Activated CD8-positive, alpha-beta T cell treated with anti-CD3 and anti-CD28 coated beads for 36 hours (primary cell): ENCODE data around the gene CCDC33. TPM values are rescaled to one million over a fixed set of nuclear protein-coding genes. Genes with fewer than 3 reads are reported as not detected.

Experiments used
- ATAC-seq: fragments of 200-7000 bp; cut with Tn5 transposase; one replicate; pipeline ENCODE4 v1.10.0; 2021; ENCODE audit warnings: mild to moderate bottlenecking, moderate library complexity
- CTCF ChIA-PET: fragments of 350-600 bp; sonication (Branson Sonifier 250); formaldehyde crosslinking; loops from one replicate; lab custom pipeline; 2021; ENCODE audit warnings: antibody characterized with exemption; lab: Charles Lee
- POLR2A ChIA-PET: fragments of 350-600 bp; sonication (Branson Sonifier 250); formaldehyde crosslinking; loops from one replicate; lab custom pipeline; 2021; ENCODE audit warnings: antibody characterized with exemption; lab: Charles Lee
- DNase-seq: peaks from one replicate; pipeline ENCODE4 v3.0.0-alpha.2; 2020
- H3K27ac Mint-ChIP-seq: one replicate; pipeline ENCODE4 v1.8.0; 2021; ENCODE audit warnings: mild to moderate bottlenecking, mixed read lengths
- H3K27me3 Mint-ChIP-seq: one replicate; pipeline ENCODE4 v1.8.0; 2021; ENCODE audit warnings: mixed read lengths
- H3K36me3 Mint-ChIP-seq: one replicate; pipeline ENCODE4 v1.8.0; 2021; ENCODE audit warnings: low read depth, mixed read lengths
- H3K4me1 Mint-ChIP-seq: one replicate; pipeline ENCODE4 v1.8.0; 2021; ENCODE audit warnings: low read depth, mixed read lengths
- H3K4me3 Mint-ChIP-seq: one replicate; pipeline ENCODE4 v1.8.0; 2021; ENCODE audit warnings: mild to moderate bottlenecking, moderate library complexity, mixed read lengths
- H3K9me3 Mint-ChIP-seq: one replicate; pipeline ENCODE4 v1.8.0; 2021; ENCODE audit warnings: mixed read lengths
- intact Hi-C: fragments of 100-400 bp; cut with micrococcal nuclease; formaldehyde crosslinking; loops from one replicate; pipeline ENCODE4 v1.10.0; 2022
- total RNA-seq, 2 experiments: library from RNA; stranded (reverse); gene quantifications; one replicate each; pipeline ENCODE4 v1.2.3, GENCODE V29; 2021
- TF ChIP-seq, protein P1 (sequence below): fragments of 200-600 bp; IDR thresholded peaks from one replicate; pipeline ENCODE4 v1.8.0; 2022; ENCODE audit warnings: antibody characterized with exemption, mild to moderate bottlenecking

CCDC33 gene
- total RNA-seq, 2 experiments from 2014 or later, result 0.16 to 0.38 TPM

DNA sequence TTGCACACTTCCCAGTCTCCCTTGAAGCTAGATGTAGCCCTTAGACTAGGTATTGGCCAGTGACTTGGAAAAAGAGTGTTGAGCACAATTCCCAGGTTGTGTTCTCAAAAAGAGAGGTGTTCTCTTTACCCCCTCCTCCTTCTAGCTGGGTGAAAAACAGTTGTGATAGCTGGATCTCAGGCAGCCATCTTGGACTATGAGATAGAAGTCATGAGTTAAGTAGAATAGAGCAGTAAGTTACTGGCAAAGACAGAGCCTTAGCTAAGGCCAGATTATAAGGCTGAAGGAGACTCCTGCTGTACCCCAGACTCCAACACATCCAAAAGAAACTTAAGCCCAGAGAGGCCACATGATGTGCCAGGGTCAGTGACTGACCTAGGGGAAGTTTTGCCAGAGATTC lies 25.4 kb upstream of the CCDC33 start:
- intact Hi-C loops, result no loop called here
- ChIA-PET CTCF (no interaction called here), POLR2A (no interaction called here)
- no peak for DNase-seq
- Mint-ChIP-seq H3K27me3 (peaks cover 2% of the 10 kb centered on the region), H3K4me1 (no peaks in the 10 kb centered on the region), H3K36me3 (no peaks in the 10 kb centered on the region), H3K27ac (no peak overlapping the region), H3K9me3 (no peaks in the 10 kb centered on the region), H3K4me3 (no peak overlapping the region)
- ATAC-seq, result no peak
- TF ChIP-seq, protein P1, sequence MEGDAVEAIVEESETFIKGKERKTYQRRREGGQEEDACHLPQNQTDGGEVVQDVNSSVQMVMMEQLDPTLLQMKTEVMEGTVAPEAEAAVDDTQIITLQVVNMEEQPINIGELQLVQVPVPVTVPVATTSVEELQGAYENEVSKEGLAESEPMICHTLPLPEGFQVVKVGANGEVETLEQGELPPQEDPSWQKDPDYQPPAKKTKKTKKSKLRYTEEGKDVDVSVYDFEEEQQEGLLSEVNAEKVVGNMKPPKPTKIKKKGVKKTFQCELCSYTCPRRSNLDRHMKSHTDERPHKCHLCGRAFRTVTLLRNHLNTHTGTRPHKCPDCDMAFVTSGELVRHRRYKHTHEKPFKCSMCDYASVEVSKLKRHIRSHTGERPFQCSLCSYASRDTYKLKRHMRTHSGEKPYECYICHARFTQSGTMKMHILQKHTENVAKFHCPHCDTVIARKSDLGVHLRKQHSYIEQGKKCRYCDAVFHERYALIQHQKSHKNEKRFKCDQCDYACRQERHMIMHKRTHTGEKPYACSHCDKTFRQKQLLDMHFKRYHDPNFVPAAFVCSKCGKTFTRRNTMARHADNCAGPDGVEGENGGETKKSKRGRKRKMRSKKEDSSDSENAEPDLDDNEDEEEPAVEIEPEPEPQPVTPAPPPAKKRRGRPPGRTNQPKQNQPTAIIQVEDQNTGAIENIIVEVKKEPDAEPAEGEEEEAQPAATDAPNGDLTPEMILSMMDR, result no peak

DNA sequence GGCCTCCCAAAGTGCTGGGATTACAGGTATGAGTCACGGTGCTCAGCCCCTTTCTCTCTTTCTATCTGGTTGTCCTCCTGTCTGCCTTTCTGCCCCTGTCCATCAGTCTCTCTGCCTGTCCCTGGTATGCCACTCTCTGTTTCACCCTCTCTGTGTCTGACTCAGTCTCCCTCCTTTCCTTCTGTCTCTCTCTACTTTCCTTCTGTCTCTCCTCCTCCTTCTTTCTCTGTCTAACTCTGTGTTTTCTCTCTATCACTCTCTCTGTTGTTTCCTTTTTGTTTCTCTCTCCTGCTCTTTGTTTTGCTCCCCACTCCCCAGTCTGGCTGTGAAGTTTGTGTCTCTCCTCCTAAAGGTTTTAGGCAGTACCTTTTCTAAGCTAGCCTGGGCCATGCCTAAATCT lies 24.5 kb upstream of the CCDC33 start:
- TF ChIP-seq, protein P1, result no peak
- intact Hi-C loops, result no loop called here
- H3K4me3 Mint-ChIP-seq, result no peak overlapping the region

DNA sequence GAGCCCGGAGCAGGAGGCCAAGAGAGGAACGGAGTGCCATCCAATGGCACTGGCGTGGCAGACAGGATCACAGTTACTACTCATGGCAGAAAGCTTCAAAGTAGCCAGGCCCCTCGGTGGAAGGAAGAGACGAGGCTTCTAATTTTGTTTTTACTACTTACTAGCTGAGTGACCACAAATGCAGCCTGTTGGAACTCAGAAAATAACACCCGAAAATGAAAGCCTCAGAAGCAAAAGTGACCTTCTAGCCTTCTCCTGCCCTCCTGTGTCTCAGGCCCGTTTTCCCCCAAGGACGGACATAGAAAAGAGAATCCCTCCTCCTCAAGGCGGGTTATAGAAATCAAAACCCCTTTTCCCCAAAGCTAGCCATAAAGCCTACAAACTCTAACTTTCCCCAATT lies 23.6 kb upstream of the CCDC33 start:
- H3K27me3 Mint-ChIP-seq, result peaks cover 1% of the 10 kb centered on the region
- no peak for DNase-seq
- ChIA-PET CTCF (no interaction called here), POLR2A (no interaction called here)
- H3K9me3 Mint-ChIP-seq, result no peaks in the 10 kb centered on the region
- no peaks in the 10 kb centered on the region for H3K4me1 Mint-ChIP-seq
- no peak overlapping the region for H3K4me3 Mint-ChIP-seq
- no peak for ATAC-seq
- no peak overlapping the region for H3K27ac Mint-ChIP-seq
- intact Hi-C loops, result no loop called here
- TF ChIP-seq, protein P1, result no peak
- no peaks in the 10 kb centered on the region for H3K36me3 Mint-ChIP-seq

More for the DNA sequence above, 24.5 kb upstream of the CCDC33 start:
- no peaks in the 10 kb centered on the region for H3K4me1 Mint-ChIP-seq
- peaks cover 2% of the 10 kb centered on the region for H3K27me3 Mint-ChIP-seq
- DNase-seq (no peak), ATAC-seq (no peak)
- no peaks in the 10 kb centered on the region for H3K36me3 Mint-ChIP-seq
- no peak overlapping the region for H3K27ac Mint-ChIP-seq
- POLR2A ChIA-PET, result no interaction called here
- H3K9me3 Mint-ChIP-seq, result no peaks in the 10 kb centered on the region
- CTCF ChIA-PET, result no interaction called here

DNA sequence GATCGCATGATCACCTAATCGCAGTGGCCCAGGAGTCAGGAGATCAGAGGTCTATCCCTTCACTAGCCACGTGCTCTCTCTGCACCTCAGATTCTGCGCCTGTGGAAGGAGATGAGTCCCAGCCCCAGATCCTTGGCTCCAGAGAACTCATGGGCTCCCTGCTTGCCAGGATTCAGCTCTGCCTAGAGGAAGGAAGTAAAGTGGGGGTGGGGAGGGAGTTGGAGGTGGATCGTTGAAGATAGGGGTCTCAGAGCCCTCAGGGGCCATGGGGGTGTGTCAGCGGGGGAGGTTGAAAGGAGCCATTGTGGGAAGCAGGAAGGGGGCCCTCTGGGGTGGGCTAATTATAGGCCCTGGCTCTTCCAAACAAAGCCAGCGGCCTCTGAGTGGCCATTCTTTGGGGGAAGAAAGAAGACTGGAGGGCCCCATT lies 22.3 kb upstream of the CCDC33 start:
- Mint-ChIP-seq H3K27ac (no peak overlapping the region), H3K36me3 (no peaks in the 10 kb centered on the region), H3K27me3 (peaks cover 1% of the 10 kb centered on the region), H3K4me1 (no peaks in the 10 kb centered on the region), H3K4me3 (no peak overlapping the region), H3K9me3 (no peaks in the 10 kb centered on the region)
- DNase-seq (no peak), ATAC-seq (no peak)
- ChIA-PET POLR2A (no interaction called here), CTCF (no interaction called here)
- intact Hi-C loops, result no loop called here
- TF ChIP-seq, protein P1, result no peak

DNA sequence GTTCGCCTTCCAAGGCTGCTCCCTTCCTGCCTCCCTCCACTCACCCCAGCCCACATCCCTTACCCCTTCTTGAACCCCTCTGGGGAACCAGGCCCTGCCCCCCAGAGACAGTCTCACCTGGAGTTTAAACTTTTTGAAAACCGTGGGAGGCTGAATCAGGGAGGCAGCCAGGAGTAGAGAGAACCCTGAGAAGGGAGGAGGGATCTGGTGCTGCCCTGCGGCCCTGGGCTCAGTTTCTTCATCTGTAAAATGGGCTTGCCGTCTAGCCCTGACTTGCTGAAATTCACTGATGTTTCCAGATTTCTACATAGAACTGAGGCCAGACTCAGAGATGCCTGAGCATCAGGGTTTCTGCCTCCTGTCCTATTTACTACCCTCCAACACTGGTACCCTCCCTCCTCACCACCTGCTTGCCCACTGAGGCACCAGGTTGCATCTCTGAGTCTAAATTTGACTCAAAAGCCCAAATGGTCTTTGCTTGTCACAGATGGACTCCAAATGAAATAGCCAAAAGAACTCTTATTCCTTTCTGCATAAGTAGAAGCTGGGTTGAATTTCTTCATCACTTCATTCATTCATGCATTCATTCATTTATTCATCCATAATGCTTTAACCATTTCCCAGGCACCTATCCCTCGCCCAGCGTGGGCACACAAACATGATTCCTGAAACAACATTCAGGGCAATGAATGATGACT lies 21.7 kb upstream of the CCDC33 start:
- ATAC-seq (no peak), DNase-seq (no peak)
- intact Hi-C loops, result no loop called here
- Mint-ChIP-seq H3K36me3 (no peaks in the 10 kb centered on the region), H3K27me3 (peaks cover 3% of the 10 kb centered on the region), H3K4me3 (no peak overlapping the region), H3K4me1 (no peaks in the 10 kb centered on the region), H3K27ac (no peak overlapping the region), H3K9me3 (no peaks in the 10 kb centered on the region)
- TF ChIP-seq, protein P1, result no peak
- CTCF ChIA-PET, result no interaction called here
- POLR2A ChIA-PET, result no interaction called here
